ENCODE data around the gene ZBTB37.
"Not testable (repeated sequence)": the region's sequence is repeated elsewhere in the genome, so short reads cannot be mapped to it uniquely, and the experiment has no call there.

ZBTB37 gene

DNA sequence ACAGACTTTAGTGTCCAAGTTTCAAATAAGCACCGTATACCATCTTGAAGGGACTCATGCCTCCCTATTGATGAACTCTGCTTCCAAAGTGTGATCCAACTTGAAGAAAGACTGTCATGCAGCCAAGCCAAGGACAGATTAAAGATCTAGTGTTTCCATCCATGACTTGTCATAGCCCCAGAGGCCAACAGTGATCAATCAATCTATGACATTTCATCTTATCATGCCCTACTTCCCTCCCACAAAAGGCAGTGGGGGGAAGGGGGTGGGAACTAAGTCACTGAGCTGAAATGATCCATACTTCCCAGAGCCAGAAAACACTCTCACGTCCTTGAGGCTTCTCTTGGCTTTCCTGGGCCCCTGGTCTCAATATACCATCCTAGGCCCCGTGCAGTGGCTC lies 44.9 kb downstream of the ZBTB37 start:
- DNase-seq (ENCODE audit: low spot score) = no peak

DNA sequence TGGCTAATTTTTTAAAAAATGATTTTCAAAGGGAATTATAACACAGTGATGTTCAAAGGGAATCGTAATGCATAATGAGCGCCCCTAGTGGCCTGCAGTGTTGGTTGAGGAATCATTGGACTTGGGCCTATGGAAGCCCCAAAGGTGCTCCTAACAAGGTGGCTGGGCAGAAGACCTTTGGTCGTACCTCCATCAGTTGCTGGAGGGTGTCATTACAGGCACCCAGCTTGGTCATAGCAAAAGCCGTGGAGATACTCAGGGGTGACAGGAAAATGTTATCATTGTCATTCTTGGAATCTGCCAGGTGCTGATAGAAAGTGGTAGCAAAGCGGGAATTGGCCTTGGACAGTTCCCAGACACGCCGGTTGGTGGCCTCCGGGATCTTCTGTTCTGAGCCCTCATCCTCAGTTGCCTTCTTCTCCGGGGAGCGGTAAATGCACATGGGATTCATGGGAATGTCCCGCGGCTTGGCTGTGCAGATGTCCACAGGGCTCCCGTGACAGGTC lies 46.2 kb downstream of the ZBTB37 start:
- peak; percentile 66 for DNase-seq (ENCODE audit: low spot score)

DNA sequence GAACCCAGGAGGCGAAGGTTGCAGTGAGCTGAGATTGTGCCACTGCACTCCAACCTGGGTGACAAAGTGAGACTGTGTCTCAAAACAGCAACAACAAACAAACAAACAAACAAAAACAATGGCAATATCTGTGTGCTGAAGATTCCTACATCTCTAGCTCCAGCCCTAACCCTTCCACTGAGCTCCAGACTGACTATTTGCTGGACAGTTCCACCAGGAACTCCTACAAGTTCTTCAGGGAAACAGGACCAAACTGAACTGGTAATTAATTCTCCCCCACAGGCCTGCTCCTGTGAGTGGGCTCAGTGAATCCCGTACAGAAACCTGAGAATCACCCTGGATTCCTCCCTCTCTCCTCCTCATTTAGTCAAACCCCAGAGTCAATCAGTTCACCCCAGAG lies 47.4 kb downstream of the ZBTB37 start:
- no peak for DNase-seq (ENCODE audit: low spot score)

DNA sequence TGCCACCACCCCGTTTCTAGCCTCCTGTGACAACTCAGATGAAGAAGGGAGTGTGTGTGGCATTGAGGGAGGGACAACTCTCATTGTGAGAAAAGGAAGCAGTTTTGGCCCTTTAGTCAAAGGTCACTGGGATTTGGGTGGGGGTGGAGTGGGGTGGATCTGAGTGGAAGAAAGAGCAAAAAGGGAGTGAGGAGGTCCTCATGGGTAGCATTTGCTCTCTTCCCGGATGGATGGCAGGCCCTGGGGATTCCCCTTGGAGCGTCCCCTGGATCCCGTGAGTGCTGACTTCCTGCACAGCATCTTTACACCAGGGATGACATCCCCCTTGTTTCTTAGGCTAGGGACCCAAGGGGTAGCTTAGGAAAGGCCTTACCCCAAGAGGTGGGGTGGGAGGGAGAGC lies 48.5 kb downstream of the ZBTB37 start:
- no peak for DNase-seq (ENCODE audit: low spot score)

DNA sequence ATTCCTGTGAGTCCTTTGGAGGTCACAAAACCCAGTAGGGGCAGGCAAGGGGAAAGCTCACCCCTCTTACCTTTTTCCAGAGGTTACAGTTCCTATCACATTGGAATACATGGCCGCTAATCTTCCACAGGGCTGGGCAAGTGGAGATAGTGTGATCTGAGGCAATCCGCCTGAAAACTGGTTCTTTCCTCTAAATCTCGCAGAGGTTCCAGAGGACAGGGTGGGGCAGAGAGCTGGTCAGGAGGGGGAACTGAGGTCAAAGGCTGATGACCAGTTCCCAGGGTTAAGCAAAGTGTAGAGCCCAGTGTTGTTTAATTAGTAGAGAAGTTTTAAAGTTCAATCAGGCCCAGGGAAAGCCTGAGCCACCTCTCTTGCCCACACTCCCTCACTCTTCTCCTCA lies 49.0 kb downstream of the ZBTB37 start, which contains the start of gene SERPINC1:
SERPINC1 (minus strand) TSS at position 179 of the 400 bp plus-strand sequence; CDS start at position 111, 68 bp downstream.
- DNase-seq (ENCODE audit: low spot score) = no peak

DNA sequence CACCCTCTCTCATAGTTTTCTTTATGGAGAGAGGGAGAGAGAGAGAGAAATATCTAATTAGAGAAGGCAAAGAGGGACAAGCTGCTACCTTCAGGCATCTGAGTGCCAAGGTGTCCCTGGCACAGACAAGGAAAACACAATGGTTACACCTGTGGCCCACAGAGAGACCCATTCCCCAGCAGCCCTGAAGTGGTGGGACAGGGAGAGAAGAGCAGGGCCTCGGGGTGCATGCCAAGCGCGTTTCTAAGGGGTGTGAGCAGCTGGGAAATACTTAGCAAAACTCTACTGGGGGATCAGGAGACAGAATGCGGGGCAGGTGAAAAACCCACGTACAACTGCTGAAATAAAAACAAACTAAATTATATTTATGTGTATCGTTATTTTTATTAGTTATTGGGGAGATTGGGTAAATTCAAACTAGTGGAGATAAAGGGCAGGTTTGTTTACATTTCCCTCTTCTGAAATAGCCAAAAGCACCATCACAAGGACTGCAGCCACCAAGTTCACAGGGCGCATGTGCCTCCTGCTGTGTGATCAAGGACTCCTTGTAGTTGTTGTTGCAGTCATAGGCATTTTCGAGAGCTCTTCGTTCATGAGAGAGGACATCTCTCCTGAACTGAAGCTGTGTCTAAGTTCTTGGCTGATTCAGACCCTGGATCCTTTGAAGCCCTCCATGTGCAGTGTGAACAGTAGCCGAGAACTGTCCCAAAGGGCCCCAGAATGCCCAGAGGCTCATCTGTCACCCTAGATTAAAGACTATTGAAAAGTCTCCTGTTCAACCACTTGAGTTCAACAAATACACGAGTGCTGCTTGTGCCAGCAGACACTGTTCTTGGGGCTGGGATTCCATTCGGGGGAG lies 49.7 kb downstream of the ZBTB37 start:
- DNase-seq (ENCODE audit: low spot score) = no peak

DNA sequence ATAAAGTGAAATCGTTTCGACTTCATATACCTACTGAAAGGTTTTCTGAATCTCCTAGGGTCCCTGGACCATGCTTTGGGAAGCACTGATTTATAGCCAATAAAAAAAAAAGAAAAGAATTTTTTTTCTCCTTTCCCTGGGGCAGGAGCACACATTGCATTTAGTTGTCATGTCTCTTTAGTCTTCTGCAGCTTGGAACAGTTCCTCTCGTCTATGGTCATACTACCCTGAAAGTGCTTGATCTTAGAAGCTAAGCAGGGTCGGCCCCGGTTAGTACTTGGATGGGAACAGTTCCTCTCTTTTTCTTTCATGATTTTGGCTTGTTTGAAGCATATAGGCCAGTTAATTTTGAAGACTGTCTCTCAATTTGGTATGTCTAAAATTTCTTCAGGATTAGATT lies 52.7 kb downstream of the ZBTB37 start:
- no peak for DNase-seq (ENCODE audit: low spot score)

DNA sequence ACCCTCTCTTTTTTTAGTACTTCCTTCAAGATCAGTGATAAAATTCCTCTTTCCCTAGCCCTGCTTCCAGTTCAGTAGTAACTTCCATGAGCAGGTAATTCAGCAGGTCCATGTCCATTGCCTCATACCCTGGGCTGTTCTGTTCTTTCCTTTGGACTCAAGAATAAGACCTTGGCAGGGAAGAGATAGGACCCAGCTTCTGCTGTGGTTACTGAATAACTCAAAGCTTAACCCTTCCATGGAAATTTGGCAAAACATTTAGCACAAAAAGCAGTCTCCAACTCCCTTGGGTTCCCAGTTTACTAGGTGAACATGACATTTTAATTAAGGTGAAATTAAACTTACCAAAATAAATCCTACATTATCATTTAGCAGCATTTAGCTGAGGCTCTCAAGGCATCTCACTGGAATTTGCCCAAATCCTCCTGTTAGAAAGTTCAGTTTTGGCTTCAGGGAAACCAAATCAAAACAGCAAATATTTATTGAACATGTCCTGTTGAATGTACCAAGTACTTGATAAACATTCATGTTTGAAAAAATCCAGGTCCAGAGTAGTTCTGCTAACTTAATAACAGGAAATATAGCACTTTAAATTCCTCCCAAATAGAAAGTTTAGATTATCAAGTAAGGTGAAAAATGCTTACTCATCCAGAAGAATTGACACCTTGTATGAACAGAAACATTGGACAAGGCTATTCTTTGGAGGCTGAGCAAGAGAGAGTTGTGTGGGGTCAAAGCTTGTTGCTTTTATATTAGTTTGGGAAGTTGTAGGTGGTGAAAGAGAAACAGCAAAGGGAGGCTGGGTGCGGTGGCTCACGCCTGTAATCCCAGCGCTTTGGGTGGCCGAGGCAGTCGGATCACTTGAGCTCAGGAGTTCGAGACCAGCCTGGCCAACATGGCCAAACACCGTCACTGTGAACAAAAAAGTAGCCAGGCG lies 57.4 kb downstream of the ZBTB37 start:
- no peak for DNase-seq (ENCODE audit: low spot score)

DNA sequence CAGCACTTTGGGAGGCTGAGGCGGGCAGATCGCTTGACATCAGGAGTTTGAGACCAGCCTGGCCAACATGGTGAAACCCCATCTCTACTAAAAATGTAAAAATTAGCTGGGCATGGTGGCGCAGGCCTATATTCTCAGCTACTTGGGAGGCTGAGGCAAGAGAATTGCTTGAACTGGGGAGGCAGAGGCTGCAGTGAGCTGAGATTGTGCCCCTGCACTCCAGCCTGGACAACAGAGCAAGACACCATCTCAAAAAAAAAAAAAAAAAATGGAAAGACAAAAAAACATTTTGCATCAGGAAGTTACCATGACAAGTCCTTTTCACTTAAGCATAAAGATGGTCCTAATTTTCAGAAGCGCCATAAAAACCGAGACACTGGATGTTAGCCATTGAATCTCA lies 62.4 kb downstream of the ZBTB37 start:
- DNase-seq (ENCODE audit: low spot score) = not testable (repeated sequence)

DNA sequence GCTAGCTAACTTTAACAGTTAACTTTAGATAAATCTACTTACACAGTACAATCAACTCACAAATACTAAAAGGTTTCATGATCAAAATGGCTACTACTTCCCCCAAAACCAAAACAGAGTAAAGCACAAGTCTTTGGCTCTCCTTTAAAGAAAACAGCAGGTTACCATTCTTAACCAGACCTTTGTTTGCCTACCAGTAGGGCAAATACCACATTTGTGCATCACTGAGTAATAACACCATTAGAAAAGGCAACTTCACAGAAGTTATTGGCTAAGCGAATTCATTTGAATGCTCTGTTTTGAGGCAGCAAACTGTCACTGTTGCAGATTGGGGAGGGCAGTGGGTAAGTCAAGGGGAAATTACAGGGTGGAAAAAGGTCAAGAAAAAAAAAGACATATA lies 66.3 kb downstream of the ZBTB37 start:
- DNase-seq (ENCODE audit: low spot score) = no peak

DNA sequence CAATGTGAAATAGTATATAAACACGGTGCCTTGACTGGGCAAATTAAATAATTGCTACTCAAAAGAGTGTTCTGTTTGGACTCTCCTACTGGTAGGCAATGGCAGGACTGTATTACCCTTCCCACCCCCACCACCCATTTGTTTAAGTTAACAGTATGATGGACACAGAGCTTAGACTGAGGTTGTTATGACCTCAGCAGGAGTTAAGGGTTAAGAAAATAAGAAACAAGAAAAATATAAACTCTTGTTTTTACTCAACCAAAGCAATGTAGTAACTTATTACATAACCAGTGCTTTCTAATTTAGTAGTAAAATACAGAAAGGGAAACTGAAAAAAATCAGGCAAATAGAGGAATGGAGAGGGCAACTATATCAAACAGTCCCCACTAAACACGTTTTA lies 68.9 kb downstream of the ZBTB37 start:
- no peak for DNase-seq (ENCODE audit: low spot score)

DNA sequence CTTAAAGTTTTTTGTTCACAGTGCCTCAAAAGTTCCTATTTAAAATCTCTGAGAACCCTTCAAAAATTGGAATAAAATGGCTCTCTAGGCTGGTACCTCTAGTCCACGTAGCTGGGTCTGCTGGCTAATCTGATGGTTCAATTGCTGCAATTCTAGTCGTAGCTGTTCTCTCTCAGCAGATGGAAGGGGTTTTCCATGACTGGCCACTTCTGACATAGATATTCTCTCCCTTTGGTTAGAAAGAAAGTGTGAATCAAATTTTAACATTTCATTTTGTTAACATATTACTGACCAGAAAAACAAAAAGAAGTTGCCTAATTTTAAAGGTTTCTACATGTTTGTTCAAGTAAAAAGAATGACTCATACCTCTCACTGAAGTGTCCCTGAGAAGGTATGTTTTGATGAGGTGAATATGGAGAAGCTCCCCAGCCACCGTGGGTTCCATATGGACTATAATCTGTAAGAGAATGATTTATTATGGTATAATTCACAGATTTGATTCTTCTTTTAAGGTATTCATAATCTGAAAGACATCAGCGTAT lies 78.3 kb downstream of the ZBTB37 start:
- no peak for DNase-seq (ENCODE audit: low spot score)

DNA sequence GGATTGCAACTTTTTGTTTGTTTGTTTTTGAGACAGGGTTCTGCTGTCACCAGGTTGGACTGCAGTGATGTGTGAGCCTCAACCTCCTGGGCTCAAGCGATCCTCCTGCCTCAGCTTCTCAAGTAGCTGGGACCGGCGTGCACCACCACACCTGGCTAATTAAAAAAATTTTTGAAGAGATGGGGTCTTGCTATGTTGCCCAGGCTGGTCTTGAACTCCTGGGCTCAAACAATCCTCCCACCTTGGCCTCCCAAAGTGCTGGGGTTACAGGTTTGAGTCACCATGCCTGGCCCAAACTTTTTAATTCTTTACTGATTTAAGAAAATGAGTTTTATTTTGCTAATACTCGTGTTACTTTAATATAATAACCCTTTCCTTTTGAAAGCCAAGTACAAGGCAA lies 80.4 kb downstream of the ZBTB37 start:
- no peak for DNase-seq (ENCODE audit: low spot score)

Measured in germinal center (tissue), 1 donor.